Panc1 (cell line): Measurements from ENCODE around the gene UNC13A. TPM values are rescaled to one million over a fixed set of nuclear protein-coding genes. Genes with fewer than 3 reads are reported as not detected.

Experiments
- ATAC-seq: fragments of 200-7000 bp; cut with Tn5 transposase; 2 replicates; pipeline ENCODE4 v1.9.1; 2020; ENCODE audit warnings: mild to moderate bottlenecking, moderate library complexity
- BruUV-seq: library from RNA; stranded (reverse); fragments of 400-500 nt; replicated peaks from 2 replicates; lab custom pipeline; 2021; lab: Mats Ljungman, UMichigan
- CTCF ChIA-PET: fragments of 300-600 bp; sonication (Branson Sonifier 250); formaldehyde crosslinking; loops from one replicate; lab custom pipeline; 2022; ENCODE audit warnings: antibody characterized with exemption; lab: Charles Lee
- POLR2A ChIA-PET: fragments of 300-600 bp; sonication (Branson Sonifier 250); formaldehyde crosslinking; loops from one replicate; lab custom pipeline; 2022; ENCODE audit warnings: antibody characterized with exemption; lab: Charles Lee
- DNase-seq: peaks from one replicate; pipeline ENCODE4 v3.0.0-alpha.2; 2010; ENCODE audit warnings: low read depth, low spot score
- H3K27ac ChIP-seq: 2 replicates; pipeline ENCODE4 v1.5.1; 2011; ENCODE audit warnings: mild to moderate bottlenecking, low read length, inconsistent platforms
- H3K27me3 ChIP-seq: fragments of 200-500 bp; sonication (Bioruptor generic); 2 replicates; pipeline ENCODE4 v1.6.0; 2014; ENCODE audit warnings: low read length, inconsistent platforms; ENCODE audit not compliant: control insufficient read depth, insufficient read depth
- H3K36me3 ChIP-seq: fragments of 200-500 bp; sonication (Bioruptor generic); 2 replicates; pipeline ENCODE4 v1.5.1; 2014; ENCODE audit warnings: inconsistent platforms, mild to moderate bottlenecking, low read length, moderate library complexity; ENCODE audit not compliant: control insufficient read depth, insufficient read depth
- H3K4me1 ChIP-seq: 2 replicates; pipeline ENCODE4 v1.5.1; 2011; ENCODE audit warnings: inconsistent platforms, mild to moderate bottlenecking, low read length, moderate library complexity; ENCODE audit not compliant: control insufficient read depth, insufficient read depth
- H3K4me3 ChIP-seq, 2 experiments: 2 replicates each; pipeline ENCODE4 v1.5.1; 2011 to 2012; ENCODE audit warnings: low read depth in 2 of 2, low read length in 2 of 2, mild to moderate bottlenecking in 2 of 2, inconsistent platforms in 1 of 2, moderate library complexity in 1 of 2
- H3K9me3 ChIP-seq: fragments of 200-500 bp; sonication (Bioruptor generic); 2 replicates; pipeline ENCODE4 v1.5.1; 2014; ENCODE audit warnings: low read depth, mild to moderate bottlenecking, inconsistent platforms, low read length, moderate library complexity; ENCODE audit not compliant: control insufficient read depth, insufficient read depth
- POLR2AphosphoS5 ChIP-seq: IDR thresholded peaks from 2 replicates; pipeline ENCODE4 v1.6.1; 2012; ENCODE audit warnings: mild to moderate bottlenecking, low read depth, low read length, moderate library complexity
- SIN3A ChIP-seq: IDR thresholded peaks from 2 replicates; pipeline ENCODE4 v1.6.1; 2012; ENCODE audit warnings: low read depth, mild to moderate bottlenecking, low read length, moderate library complexity, borderline replicate concordance; ENCODE audit not compliant: insufficient read depth
- TCF7L2 ChIP-seq: IDR thresholded peaks from 2 replicates; pipeline ENCODE4 v1.6.1; 2011; ENCODE audit warnings: mild to moderate bottlenecking, low read depth, low read length, inconsistent platforms
- in situ Hi-C: cut with HindIII; loops from 2 replicates; pipeline ENCODE4 v1.10.0; 2016; ENCODE audit warnings: low sequenced_read_pairs, low pct_unique_long_range_greater_than_20kb
- intact Hi-C: fragments of 100-400 bp; cut with micrococcal nuclease; formaldehyde crosslinking; loops from one replicate; pipeline ENCODE4 v1.10.0; 2022; ENCODE audit not compliant: unreplicated experiment
- total RNA-seq: library from RNA; stranded (reverse); gene quantifications from one replicate; pipeline ENCODE4 v1.2.1, GENCODE V29; 2021; ENCODE audit not compliant: unreplicated experiment
- TF ChIP-seq, protein P1 (sequence below): fragments of 450-650 bp; IDR thresholded peaks from 2 replicates; pipeline ENCODE4 v1.5.1; 2017; ENCODE audit warnings: mild to moderate bottlenecking
- TF ChIP-seq, protein P2 (sequence below), 2 experiments: IDR thresholded peaks; 2 replicates each; pipeline ENCODE4 v1.6.1; 2011 to 2012; ENCODE audit warnings: low read depth in 2 of 2, control low read depth in 1 of 2, low read length in 1 of 2, mild to moderate bottlenecking in 1 of 2, moderate library complexity in 1 of 2; ENCODE audit not compliant: insufficient read depth in 1 of 2

Gene UNC13A
- total RNA-seq, 1 experiment from 2014 or later: 0.46 TPM

DNA sequence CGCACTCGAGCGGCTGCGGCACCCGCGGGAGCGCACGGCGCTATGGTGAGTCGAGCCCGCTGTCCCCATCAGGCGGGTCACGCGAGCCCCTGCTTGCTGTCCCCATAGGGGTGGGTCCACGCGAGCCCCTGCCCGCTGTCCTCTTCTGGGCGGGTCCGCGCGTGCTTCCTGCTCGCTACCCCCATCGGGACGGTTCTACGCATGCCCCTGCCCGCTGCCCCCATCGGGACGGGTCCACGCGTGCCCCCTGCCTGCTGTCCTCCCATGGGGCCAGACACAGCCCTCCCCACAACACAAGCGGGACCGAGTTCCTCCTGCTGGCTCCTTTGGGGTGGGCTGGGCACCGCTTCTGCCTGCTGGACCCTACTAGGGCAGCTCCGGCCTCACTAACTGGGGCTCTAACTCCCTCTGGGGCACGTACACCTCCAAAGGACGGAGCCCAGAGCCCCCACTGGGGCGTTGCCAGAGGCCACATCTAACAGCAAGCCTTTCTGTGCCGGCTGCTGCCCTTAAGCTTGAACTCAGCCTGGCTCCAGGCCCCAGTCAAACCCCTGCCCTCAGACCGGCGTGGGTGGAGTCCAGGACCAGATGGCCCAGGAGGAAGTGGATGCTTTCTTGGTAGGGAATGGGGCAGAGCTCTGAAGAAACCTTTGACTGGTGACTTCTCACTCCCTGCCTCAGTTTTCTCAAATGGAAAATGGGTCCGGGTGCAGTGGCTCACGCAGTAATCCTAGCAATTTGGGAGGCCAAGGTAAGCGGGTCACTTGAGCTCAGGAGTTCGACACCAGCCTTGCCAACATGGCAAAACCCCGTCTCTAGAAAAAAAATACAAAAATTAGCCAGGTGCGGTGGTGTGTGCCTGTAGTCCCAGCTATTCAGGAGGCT, 132.0 kb downstream of the UNC13A start:
- peaks cover 4% of the 10 kb centered on the region for H3K36me3 ChIP-seq
- ChIA-PET CTCF (interaction anchor here (0.5 to 1.2 kb wide), 3 partner anchors 102 to 210 kb away, joined by 3 read pairs; no protein-coding TSS in a partner anchor), POLR2A (no interaction called here)
- no TSS peak for BruUV-seq
- DNase-seq (no peak), ATAC-seq (peak; percentile 62)
- H3K27me3 ChIP-seq: no peaks in the 10 kb centered on the region
- H3K9me3 ChIP-seq: no peaks in the 10 kb centered on the region
- in situ Hi-C loops: no loop called here
- TF ChIP-seq, protein P1, sequence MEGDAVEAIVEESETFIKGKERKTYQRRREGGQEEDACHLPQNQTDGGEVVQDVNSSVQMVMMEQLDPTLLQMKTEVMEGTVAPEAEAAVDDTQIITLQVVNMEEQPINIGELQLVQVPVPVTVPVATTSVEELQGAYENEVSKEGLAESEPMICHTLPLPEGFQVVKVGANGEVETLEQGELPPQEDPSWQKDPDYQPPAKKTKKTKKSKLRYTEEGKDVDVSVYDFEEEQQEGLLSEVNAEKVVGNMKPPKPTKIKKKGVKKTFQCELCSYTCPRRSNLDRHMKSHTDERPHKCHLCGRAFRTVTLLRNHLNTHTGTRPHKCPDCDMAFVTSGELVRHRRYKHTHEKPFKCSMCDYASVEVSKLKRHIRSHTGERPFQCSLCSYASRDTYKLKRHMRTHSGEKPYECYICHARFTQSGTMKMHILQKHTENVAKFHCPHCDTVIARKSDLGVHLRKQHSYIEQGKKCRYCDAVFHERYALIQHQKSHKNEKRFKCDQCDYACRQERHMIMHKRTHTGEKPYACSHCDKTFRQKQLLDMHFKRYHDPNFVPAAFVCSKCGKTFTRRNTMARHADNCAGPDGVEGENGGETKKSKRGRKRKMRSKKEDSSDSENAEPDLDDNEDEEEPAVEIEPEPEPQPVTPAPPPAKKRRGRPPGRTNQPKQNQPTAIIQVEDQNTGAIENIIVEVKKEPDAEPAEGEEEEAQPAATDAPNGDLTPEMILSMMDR: no peak
- TF ChIP-seq, protein P2, sequence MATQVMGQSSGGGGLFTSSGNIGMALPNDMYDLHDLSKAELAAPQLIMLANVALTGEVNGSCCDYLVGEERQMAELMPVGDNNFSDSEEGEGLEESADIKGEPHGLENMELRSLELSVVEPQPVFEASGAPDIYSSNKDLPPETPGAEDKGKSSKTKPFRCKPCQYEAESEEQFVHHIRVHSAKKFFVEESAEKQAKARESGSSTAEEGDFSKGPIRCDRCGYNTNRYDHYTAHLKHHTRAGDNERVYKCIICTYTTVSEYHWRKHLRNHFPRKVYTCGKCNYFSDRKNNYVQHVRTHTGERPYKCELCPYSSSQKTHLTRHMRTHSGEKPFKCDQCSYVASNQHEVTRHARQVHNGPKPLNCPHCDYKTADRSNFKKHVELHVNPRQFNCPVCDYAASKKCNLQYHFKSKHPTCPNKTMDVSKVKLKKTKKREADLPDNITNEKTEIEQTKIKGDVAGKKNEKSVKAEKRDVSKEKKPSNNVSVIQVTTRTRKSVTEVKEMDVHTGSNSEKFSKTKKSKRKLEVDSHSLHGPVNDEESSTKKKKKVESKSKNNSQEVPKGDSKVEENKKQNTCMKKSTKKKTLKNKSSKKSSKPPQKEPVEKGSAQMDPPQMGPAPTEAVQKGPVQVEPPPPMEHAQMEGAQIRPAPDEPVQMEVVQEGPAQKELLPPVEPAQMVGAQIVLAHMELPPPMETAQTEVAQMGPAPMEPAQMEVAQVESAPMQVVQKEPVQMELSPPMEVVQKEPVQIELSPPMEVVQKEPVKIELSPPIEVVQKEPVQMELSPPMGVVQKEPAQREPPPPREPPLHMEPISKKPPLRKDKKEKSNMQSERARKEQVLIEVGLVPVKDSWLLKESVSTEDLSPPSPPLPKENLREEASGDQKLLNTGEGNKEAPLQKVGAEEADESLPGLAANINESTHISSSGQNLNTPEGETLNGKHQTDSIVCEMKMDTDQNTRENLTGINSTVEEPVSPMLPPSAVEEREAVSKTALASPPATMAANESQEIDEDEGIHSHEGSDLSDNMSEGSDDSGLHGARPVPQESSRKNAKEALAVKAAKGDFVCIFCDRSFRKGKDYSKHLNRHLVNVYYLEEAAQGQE (IDR thresholded peaks at IDR 0.05; ENCODE audit: insufficient read depth in 1 of 2, low read depth in 2 of 2, low read length in 1 of 2): no peak
- TF ChIP-seq SIN3A: 0 out of 2 replicates have a peak, but pooled peaks have one; percentile 54
- no peak for TF ChIP-seq TCF7L2
- TF ChIP-seq POLR2AphosphoS5: no peak
- H3K27ac ChIP-seq: peak overlapping the region; percentile 79
- peaks cover 7% of the 10 kb centered on the region; the same call in 1 of the 2 replicates for H3K4me1 ChIP-seq
- peak overlapping the region; percentile 73 to 74 for H3K4me3 ChIP-seq
- intact Hi-C loops: no loop called here

DNA sequence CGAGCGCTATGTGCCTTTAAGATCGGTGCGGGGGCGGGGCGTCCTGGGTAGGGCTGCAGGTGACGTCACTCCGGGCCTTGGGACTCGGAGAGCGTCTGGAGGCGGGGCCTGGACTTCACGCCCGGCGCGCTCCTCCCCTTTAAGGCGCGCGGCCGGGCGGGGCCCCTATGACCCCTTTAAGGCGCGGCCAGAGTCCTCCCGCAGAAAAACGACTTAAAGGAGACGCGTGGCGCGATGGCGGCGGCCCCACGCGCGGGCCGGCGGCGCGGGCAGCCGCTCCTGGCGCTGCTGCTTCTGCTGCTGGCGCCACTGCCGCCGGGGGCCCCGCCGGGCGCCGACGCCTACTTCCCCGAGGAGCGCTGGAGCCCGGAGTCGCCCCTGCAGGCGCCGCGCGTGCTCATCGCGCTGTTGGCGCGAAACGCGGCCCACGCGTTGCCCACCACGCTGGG, 132.7 kb downstream of the UNC13A start, which contains the start of gene COLGALT1:
TSS of gene COLGALT1 (plus strand) at position 170 of the 449 bp plus-strand sequence. CDS start at position 235, 65 bp downstream.
- intact Hi-C loops: no loop called here
- ATAC-seq (peak; percentile 98), DNase-seq (peak; percentile 51)
- peak within 1 kb of the TSS; percentile 73 to 74 for H3K4me3 ChIP-seq
- ChIA-PET CTCF (no interaction called here), POLR2A (no interaction called here)
- no peaks in the 10 kb centered on the region for H3K9me3 ChIP-seq
- TF ChIP-seq, protein P1: no peak
- peak; percentile 65; the same call in 1 of the 2 replicates for TF ChIP-seq SIN3A
- H3K36me3 ChIP-seq: peaks cover 3% of the 10 kb centered on the region
- peaks cover 7% of the 10 kb centered on the region; the same call in 1 of the 2 replicates for H3K4me1 ChIP-seq
- BruUV-seq: no TSS peak
- peak within 1 kb of the TSS; percentile 79 for H3K27ac ChIP-seq
- in situ Hi-C loops: no loop called here
- H3K27me3 ChIP-seq: no peaks in the 10 kb centered on the region
